NCI-H1930 (cell line): Measurements from ENCODE around the gene ACO2.
"Not testable (repeated sequence)": the region's sequence is repeated elsewhere in the genome, so short reads cannot be mapped to it uniquely, and the experiment has no call there.

Experiments used
- DNase-seq, 2 experiments: peaks; one replicate each; lab custom pipeline; 2025; lab: John Stamatoyannopoulos, UW

ACO2 gene

DNA sequence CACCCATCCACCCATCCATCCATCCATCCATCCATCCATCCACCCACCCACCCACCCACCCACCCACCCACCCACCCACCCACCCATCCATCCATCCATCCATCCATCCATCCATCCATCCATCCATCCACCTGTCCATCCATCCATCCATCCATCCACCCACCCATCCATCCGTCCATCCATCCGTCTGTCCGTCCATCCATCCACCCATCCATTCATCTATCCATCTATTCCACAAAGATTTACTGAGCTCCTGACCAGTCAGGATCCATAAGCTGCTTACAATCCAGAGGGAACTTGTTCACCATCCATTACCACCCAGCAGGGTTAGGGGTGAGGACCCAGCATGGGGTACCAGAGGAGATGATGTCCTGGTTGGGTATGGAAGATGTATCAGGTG lies 103.4 kb downstream of the ACO2 start:
- DNase-seq = not testable (repeated sequence)

- DNase-seq = no peak
Observed at GRCh38 chr22:41573677-41574076, 104.8 kb downstream of the ACO2 start.

- no peak for DNase-seq
Observed at GRCh38 chr22:41574847-41575381, 106.0 kb downstream of the ACO2 start.

DNA sequence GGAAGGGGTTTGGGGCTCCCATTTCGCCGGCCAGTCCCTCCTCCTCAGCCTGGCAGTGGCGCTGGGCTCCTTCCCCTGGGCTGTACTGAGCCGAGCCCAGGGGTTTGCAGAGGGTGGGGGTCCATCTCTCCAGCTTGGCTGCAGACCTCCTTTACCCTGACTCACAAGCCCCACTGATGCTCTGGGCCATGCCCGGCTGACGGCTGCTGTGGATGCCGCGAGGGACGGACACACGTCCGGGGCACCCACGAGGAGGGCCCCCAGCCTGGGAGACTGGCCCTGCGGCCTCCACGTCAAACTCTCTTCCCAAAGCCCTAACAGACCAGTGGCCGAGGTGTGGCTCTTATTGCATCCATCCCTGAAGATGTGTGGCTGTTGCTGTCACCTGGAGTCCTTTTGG lies 106.6 kb downstream of the ACO2 start:
- no peak for DNase-seq

- DNase-seq = peak; percentile 39 to 50
Observed at GRCh38 chr22:41576877-41577276, 108.0 kb downstream of the ACO2 start.

GRCh38 chr22:41578114-41578513 lies 109.2 kb downstream of the ACO2 start:
- no peak for DNase-seq
